ENCODE measurements around the gene WNT5B.
"Not testable (repeated sequence)": the region's sequence is repeated elsewhere in the genome, so short reads cannot be mapped to it uniquely, and the experiment has no call there.

Gene WNT5B

DNA sequence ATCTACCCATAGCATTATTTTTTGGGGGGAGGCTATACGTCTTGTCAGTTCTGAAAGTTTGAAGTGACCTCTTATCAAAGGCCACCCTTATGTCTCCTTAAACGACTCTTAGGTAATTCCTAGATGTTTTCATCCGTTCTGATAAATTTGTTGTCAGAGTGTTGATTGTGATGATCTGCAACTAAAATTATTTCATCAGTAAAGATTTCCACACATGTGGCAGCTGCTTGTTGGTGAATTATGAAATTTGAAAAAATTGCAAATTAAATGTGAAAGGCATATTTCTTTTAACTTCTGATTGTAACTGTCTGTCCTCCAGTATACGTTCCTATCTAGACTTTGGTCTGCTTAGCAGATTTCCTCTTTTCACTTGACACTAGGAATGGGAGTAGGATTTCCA, 63.2 kb downstream of the WNT5B start:
- no peak for DNase-seq

- no peak for DNase-seq
These were observed 64.0 kb downstream of the WNT5B start for GRCh38 chr12:1692895-1693610.

DNA sequence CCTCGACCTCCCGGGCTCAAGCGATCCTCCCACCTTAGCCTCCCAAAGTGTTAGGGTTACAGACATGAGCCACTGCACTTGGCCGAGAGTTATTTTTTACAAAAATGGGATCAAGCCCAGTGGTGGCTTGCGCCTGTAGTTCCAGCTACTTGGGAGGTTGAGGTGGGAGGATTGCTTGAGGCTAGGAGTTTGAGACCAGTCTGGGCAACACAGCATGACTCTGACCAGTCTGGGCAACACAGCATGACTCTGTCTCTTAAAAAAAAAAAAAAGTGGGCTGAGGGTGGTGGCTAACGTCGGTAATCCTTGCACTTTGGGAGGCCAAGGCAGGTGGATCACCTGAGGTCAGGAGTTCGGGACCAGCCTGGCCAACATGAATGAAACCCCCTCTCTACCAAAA, 66.1 kb downstream of the WNT5B start:
- DNase-seq, result not testable (repeated sequence)

DNA sequence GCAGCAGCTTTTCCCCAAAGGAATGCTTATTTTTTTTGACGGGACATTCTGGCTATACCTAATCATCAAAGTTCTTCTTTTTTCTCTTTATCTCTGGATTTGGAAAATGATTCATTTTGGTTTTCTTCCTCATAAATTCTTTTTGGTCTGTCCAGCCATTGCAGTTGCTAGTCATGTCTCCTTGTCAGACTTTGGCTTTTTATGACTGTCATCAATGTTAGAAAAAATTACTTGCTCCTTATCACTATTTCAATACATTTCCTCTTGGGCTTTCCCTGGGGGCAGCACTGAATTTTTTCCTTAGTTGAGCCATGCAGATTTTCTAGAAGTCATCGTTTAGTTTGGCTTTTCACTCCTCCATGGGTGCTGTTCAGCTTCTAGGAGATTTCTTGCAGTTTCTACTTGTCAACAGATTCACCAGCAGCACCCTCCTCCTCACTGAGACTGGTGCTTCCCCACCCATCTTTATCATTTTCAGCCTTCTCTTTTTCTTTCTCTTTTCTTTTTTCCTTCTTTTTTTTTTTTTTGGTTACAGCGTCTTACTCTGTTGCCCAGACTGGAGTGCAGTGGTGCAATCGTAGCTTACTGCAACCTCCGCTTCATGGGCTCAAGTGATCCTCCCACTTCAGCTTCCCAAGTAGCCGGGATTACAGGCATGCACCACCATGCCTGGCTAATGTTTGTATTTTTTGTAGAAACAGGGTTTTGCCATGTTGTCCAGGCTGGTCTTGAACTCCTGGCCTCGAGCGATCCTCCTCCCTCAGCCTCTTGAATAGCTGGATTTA, 67.0 kb downstream of the WNT5B start:
- DNase-seq, result no peak

DNA sequence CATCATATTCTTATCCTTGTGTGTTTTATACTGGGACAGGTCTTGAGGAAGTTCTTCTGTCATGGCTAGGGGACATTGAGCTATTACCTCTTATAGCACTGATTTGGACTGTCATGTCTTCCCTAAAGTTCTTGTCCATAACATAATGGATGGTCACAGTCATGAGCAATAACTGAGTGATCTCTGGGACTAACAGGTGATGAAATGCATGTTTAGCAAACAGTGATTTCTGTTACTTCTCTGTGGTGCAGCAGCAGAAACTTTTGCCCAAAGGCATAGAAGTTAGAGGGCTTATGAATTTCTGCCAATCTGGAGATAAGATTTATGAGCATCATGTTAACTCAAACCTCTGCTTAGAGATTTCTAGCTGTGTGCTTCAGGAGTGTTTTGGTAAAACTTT, 67.8 kb downstream of the WNT5B start:
- DNase-seq, result no peak
